Islet precursor cell (in vitro differentiated cells): ENCODE data around the gene DALRD3.
A peak's percentile ranks its signal among the peaks of the same experiment; 100 is the strongest.

Experiments used
- DNase-seq: peaks from one replicate; pipeline ENCODE4 v3.0.0-alpha.2; 2018

The DALRD3 gene

GRCh38 chr3:49017971-49018706, at the start of gene DALRD3:
Gene DALRD3 (minus strand): TSS chr3:49018580. CDS start chr3:49018564, 16 bp downstream.
- peak; percentile 81 for DNase-seq

DNA sequence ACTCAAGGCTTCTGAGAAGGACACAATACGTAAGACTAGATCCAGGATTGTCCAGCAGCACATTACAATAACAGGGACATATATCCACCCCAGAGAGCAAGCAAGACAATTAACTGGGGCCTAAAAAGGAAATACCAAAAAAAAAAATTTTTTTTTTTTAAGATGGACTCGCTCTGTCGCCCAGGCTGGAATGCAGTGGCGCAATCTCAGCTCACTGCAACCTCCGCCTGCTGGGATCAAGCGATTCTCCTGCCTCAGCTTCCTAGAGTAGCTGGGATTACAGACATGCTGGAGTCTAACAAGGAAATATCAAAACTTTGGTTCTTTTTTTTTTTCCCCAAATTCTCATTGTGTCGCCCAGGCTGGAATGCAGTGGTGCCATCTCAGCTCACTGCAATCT, 39.6 kb upstream of the DALRD3 start:
- DNase-seq: no peak

DNA sequence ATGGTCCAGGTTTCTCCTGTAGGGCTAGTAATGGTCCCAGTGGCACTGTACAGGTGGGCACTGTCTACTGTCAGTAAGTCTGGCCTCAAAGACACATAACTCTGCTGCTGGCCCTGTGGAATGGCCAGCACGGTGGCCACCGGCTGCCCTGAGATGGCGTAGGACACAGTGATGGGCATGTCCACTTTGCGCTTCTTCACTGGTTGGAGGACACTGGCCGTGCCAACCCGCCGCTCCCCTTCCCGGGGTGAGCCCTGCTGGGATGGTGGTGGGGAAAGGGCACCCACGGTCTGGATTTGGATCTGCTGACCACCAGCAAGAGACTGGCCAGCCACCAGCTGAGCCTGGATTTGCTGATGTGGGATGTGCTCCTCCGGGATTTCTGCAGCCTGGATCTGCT, 38.9 kb upstream of the DALRD3 start:
- no peak for DNase-seq

DNA sequence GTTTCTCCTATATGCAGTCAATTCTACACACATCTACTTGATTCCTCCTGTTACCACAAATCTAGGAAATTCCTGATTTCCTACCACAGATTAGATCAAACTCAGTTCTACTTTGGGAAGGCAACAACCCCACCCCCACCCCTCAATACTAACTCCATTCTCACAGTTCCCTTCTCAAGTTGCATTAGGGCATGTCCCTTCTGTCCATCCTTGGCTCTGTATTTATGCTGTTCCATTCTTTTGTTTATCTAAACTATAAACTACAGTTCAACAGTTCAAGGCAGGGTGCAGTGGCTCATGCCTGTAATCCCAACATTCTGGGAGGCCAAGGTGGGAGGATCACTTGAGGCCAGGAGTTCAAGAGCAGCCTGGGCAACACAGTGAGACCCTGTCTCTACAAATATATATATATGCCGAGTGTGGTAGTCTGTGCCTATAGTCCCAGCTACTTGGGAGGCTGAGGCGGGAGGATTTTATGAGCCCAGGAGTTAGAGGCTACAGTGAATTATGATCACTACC, 36.0 kb upstream of the DALRD3 start:
- DNase-seq: no peak

- no peak for DNase-seq
These were observed 35.2 kb upstream of the DALRD3 start for GRCh38 chr3:49053543-49053942.

- DNase-seq: no peak
These were observed 16.9 kb upstream of the DALRD3 start for GRCh38 chr3:49035281-49035680.

GRCh38 chr3:49034650-49035049, 16.3 kb upstream of the DALRD3 start:
- DNase-seq: no peak

- DNase-seq: no peak
These were observed 14.4 kb upstream of the DALRD3 start for GRCh38 chr3:49032646-49033304.

- DNase-seq: no peak
These were observed 11.9 kb upstream of the DALRD3 start for GRCh38 chr3:49030321-49030720.

DNA sequence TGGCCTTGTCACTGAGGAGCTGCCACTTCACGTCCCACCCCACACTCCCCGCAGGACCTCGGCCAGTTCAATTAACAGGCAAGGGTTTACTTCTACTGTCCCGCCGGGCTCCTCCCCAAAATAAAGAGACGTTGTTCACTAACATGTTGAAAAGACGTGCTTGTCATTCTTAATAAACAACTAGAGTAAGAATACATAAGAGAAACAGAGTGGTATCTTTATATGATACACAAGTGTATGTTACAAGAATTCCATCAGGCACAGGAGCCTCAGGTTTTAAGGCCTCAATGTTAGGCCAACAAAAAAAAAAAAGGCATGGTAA, 11.1 kb upstream of the DALRD3 start:
- no peak for DNase-seq

- DNase-seq: peak; percentile 95
These were observed 10.5 kb upstream of the DALRD3 start, which contains the start of gene IMPDH2 for GRCh38 chr3:49028673-49029562. Gene IMPDH2 (minus strand): TSS chr3:49029398. CDS start chr3:49029350, 48 bp downstream.

GRCh38 chr3:49028298-49028672, 9.9 kb upstream of the DALRD3 start:
- no peak for DNase-seq

DNA sequence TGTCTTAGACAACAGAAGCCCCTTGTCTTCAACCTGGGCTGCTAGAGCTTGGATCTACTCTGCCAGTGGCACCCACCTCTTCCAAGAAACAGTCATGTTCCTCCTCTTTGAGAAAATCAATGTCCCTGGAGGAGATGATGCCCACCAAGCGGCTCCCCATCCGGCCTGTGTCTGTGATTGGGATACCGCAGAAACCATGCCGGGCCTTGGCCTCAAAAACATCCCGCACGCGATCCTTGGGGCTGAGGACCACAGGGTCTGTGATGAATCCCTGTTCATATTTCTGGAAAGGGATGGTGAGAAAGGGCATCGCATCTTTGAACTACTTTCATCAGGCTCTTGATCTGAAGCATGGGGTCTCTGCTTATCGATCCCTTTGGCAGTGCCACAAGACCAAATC, 9.3 kb upstream of the DALRD3 start:
- no peak for DNase-seq

DNA sequence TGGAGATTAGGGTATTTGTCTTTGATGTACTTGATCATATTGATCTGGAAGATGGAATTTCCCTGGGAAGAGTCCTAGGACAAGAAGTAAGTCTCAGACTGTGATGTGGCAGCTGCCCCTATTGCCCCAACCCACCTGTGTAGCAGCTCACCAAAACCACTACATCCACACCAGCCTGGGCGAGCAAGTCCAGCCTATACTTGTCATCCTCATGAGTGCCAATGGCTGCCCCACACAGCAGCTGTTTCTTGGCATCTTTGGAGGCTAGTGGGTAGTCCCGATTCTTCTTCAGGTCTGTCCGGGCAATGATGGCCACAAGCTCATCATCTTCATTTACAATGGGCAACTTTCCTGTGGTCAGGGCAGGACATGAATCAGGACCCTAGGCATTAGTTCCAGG, 8.2 kb upstream of the DALRD3 start:
- DNase-seq: no peak

DNA sequence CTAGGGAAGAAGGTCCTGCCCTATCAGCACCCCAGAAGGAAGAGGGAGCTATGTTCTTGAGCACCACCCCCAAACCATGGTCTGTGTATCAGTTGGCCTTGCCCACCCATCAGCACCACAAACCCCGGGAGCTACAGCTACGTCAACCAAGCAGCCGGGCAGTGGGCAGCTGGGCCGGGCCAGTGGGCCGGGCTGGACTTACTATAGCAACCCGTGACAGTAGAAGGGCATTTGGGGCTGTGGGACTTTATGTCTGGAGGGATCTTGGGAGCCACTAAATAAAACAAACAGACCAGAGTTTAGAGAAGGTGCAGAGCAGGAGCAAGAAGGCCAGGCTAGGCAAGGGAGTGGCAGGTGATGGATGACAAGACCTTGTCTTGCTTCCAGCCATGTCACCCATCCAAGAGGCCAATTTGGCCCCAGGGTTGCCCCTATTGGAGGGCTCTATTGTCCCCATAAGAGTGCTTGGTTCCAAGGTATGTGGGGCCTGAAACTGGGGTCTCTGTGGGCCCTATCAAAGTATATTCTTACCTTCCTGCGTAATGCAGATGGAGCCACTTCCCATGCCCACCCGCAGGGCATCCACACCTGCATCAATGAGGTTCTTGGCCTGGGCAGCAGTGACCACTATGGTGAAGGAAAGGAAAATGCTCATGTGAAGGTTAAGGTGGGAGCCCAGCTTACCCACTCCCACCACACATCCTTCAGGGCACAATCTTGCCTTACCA, 7.6 kb upstream of the DALRD3 start:
- no peak for DNase-seq

GRCh38 chr3:49025005-49025792, 6.8 kb upstream of the DALRD3 start:
- peak; percentile 43 for DNase-seq

GRCh38 chr3:49024449-49024848, 6.1 kb upstream of the DALRD3 start:
- DNase-seq: peak; percentile 31

DNA sequence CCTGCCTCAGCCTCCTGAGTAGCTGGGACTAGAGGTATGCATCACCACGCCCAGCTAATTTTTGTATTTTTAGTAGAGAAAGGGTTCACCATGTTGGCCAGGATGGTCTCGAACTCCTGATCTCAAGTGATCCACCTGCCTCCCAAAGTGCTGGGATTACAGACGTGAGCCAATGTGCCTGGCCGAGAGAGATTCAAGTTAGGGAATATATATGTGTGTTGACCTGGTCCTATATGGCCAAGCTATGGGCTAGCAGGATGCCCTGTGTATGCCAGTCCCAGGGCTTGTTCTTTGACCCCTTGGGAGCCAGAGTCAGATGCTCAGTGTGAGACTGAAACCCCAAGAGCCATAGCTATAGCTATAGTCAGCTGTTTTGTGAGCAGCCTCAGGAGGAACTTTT, 5.4 kb upstream of the DALRD3 start:
- peak; percentile 30 for DNase-seq

GRCh38 chr3:49022688-49023171, 4.3 kb upstream of the DALRD3 start:
- peak; percentile 60 for DNase-seq

DNA sequence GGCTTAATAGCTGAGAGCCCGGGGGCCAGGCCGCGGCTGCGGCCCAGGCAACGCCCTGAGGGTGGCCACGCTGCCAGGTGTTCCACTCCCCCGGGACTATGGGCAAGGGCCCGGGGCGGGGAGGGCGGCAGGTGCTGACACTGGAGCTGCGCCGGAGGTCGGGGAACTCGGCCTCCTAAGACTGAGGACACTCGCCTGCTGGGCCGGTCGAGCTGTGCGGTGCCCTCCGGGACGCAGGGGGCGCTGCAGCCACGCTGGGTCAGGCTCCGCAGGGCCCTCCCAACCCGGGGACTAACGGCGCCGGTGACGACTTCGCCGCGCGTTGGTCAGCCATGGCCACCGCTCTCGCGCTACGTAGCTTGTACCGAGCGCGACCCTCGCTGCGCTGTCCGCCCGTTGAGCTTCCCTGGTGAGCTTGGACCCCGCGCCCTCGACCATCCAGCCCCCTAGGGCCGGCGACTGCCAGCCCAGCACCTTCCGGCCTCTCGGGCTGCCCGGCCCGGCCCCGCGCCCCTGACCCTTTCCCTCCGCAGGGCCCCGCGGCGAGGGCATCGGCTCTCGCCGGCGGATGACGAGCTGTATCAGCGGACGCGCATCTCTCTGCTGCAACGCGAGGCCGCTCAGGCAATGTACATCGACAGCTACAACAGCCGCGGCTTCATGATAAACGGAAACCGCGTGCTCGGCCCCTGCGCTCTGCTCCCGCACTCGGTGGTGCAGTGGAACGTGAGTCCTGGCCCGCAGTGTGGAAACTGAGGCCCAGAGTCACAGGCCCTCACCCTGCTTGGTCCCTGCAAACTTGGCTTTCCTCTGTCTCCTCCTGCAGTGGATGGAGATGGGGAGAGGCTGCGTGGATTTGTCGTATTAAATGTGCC, 3.7 kb upstream of the DALRD3 start, which contains the start of gene NDUFAF3:
Gene NDUFAF3 (plus strand): TSS at position 309 of the 875 bp plus-strand sequence. CDS start 24 bp downstream, at position 333.
- DNase-seq: peak; percentile 98
